RWPE1 (cell line): ENCODE measurements around the gene GOLGA6L10.
"Not testable (repeated sequence)": the region's sequence is repeated elsewhere in the genome, so short reads cannot be mapped to it uniquely, and the experiment has no call there.

ENCODE experiments used
- CTCF ChIA-PET: fragments of 350-600 bp; sonication (Branson Sonifier 250); formaldehyde crosslinking; extraction: SDS; loops from one replicate; lab custom pipeline; 2021; lab: Yijun Ruan, JAX
- POLR2A ChIA-PET: fragments of 400-600 bp; formaldehyde crosslinking; extraction: SDS; loops from one replicate; lab custom pipeline; 2020; ENCODE audit warnings: antibody characterized with exemption; ENCODE audit not compliant: low non-redundant PET; lab: Yijun Ruan, JAX
- DNase-seq: peaks from one replicate; pipeline ENCODE4 v3.0.0; 2012; ENCODE audit warnings: low spot score
- H3K27ac ChIP-seq: fragments of 450-650 bp; 2 replicates; pipeline ENCODE4 v1.5.1; 2017
- TF ChIP-seq, protein P1 (sequence below): fragments of 450-650 bp; conservative IDR thresholded peaks from 2 replicates; pipeline ENCODE4 v1.5.1; 2017; ENCODE audit warnings: low read depth, mild to moderate bottlenecking

The GOLGA6L10 gene

GRCh38 chr15:82318281-82318680 lies 31.0 kb downstream of the GOLGA6L10 start:
- H3K27ac ChIP-seq, CTCF ChIA-PET, POLR2A ChIA-PET, DNase-seq: not testable (repeated sequence)

DNA sequence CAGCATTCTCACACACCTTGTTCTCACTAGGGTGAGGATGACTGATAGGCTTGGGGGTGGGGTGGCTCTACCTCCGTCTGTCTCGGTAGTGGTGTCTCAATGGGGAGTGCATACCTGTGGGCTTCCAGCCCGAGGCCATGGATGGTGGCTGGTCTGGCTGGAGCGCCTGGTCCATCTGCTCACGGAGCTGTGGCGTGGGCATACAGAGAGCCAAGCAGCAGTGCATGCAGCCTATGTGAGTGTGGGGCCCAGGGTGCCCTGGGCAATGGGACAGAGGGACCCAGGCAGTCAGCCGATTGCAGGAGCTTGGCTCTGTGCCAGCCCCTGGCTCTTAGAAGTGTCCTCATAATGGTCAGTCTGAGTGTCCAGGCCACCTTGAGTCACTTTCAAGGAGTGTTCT lies 31.8 kb downstream of the GOLGA6L10 start:
- POLR2A ChIA-PET, DNase-seq, H3K27ac ChIP-seq, CTCF ChIA-PET: not testable (repeated sequence)

GRCh38 chr15:82317091-82317489 lies 32.2 kb downstream of the GOLGA6L10 start:
- TF ChIP-seq, protein P1, sequence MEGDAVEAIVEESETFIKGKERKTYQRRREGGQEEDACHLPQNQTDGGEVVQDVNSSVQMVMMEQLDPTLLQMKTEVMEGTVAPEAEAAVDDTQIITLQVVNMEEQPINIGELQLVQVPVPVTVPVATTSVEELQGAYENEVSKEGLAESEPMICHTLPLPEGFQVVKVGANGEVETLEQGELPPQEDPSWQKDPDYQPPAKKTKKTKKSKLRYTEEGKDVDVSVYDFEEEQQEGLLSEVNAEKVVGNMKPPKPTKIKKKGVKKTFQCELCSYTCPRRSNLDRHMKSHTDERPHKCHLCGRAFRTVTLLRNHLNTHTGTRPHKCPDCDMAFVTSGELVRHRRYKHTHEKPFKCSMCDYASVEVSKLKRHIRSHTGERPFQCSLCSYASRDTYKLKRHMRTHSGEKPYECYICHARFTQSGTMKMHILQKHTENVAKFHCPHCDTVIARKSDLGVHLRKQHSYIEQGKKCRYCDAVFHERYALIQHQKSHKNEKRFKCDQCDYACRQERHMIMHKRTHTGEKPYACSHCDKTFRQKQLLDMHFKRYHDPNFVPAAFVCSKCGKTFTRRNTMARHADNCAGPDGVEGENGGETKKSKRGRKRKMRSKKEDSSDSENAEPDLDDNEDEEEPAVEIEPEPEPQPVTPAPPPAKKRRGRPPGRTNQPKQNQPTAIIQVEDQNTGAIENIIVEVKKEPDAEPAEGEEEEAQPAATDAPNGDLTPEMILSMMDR: no peak
- POLR2A ChIA-PET: no interaction called here
- CTCF ChIA-PET: no interaction called here
- no peak overlapping the region for H3K27ac ChIP-seq
- DNase-seq: no peak

DNA sequence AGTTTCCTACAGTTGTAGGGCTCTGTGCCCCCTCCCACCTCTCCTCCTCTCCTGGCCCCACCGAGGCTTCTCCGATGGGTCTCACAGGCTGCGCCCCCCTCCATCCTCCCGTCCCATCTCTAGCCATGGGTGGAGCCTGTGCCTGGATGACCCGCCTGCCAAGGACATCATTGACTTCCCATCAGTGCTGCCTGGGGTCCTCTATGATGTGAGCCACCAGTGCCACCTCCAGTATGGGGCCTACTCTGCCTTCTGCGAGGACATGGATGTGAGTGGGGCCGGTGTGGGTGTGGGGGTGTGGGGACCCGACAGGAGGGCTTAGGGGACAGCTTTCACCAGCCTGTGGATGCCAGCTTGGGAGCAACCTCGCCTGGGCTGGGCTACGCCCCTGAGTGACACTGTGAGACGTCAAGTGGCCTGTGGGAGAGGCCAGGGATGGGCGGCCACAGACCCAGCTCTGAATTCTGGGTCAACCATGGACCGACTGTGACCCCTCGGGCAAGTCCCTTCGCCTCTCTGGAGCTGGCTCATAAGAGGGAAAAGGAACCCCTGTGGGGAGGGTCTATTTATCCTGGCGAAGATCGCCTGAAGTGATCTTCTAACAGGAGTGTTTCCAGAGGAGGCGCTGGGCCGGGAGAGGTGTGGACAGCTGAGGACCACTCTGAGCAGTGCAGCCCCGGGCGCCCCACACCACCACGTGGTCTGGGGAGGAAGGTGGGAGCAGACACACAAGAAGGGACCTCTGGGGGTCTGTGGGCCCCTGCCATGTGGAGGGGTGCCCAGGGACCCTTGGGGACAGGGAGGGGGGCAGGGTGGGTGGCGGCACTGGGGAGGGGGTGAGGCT lies 32.8 kb downstream of the GOLGA6L10 start:
- CTCF ChIA-PET, DNase-seq, POLR2A ChIA-PET, H3K27ac ChIP-seq: not testable (repeated sequence)

DNA sequence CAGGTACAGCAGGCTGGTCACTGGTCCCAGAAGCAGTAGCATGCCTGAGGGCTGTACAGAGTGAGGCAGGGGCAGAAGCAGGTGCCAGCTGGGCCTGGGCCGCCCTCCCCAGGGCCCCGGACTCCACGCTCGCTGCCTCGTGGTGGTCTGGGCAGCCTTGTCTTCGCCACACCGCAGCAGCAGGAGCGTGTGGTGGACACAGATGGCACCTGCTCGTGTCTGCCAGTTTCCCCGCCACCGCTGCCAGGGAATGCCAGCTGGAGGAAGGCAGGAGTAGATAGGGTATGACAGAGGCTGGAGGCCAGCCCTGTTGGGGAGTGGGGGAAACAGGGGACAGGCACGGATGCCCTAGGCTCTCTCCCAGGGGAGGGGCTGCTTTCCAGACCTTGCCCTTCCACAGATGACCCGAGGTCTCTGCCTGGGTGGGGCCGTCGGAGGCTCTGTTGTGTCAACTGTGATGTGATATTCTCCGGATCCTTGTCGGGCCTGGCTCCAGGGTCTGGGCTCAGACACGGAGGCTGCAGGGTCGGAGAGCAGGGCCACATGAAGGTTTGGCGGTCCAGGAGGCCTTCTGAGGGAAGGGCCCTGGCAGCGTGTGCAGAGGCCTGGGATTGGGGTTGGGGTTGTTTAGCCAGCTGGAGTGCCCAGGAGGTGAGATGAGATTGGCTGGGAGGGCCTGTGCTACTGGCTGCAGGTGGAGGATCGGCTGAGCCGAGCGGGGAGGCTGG lies 33.6 kb downstream of the GOLGA6L10 start:
- ChIA-PET CTCF (no interaction called here), POLR2A (no interaction called here)
- TF ChIP-seq, protein P1: no peak
- DNase-seq: no peak
- H3K27ac ChIP-seq: no peak overlapping the region

GRCh38 chr15:82314769-82315518 lies 34.3 kb downstream of the GOLGA6L10 start:
- CTCF ChIA-PET: no interaction called here
- H3K27ac ChIP-seq: no peak overlapping the region
- POLR2A ChIA-PET: no interaction called here

GRCh38 chr15:82313951-82314768 lies 35.1 kb downstream of the GOLGA6L10 start:
- POLR2A ChIA-PET, DNase-seq, H3K27ac ChIP-seq, CTCF ChIA-PET: not testable (repeated sequence)

More at GRCh38 chr15:82314769-82315518, 34.3 kb downstream of the GOLGA6L10 start:
- no peak for DNase-seq
- TF ChIP-seq, protein P1: no peak

- TF ChIP-seq, protein P1: no peak
- ChIA-PET CTCF (no interaction called here), POLR2A (no interaction called here)
- no peak for DNase-seq
- no peak overlapping the region for H3K27ac ChIP-seq
Observed at GRCh38 chr15:82313446-82313845, 35.8 kb downstream of the GOLGA6L10 start.
